ENCODE measurements around the gene RAP2C. TPM values are rescaled to one million over a fixed set of nuclear protein-coding genes. Genes with fewer than 3 reads are reported as not detected.
A peak's percentile ranks its signal among the peaks of the same experiment; 100 is the strongest.

The RAP2C gene
- total RNA-seq, 1 donor from 2014 or later: 49.8 TPM

DNA sequence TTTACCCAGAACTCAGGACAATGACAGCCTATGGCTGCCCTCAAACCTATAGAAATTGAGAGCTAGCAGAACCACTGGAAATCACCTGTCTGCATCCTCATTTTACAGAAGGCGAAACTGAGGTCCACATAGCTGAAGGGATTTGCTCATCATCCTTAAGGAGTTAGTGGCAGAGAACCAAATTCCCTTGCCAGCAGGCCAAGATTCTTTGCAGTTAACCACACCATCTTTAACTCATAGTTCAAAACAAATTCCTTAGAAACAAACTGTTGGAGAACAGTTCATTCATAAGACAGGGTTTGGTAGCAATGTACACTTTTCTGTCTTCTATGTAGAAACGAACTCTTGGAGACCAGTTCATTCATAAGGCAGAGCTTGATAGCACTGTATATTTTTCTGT, 37.9 kb upstream of the RAP2C start:
- no peak for DNase-seq
- ChIA-PET POLR2A (no interaction called here), CTCF (no interaction called here)
- H3K27me3 Mint-ChIP-seq: no peaks in the 10 kb centered on the region
- TF ChIP-seq, protein P1, sequence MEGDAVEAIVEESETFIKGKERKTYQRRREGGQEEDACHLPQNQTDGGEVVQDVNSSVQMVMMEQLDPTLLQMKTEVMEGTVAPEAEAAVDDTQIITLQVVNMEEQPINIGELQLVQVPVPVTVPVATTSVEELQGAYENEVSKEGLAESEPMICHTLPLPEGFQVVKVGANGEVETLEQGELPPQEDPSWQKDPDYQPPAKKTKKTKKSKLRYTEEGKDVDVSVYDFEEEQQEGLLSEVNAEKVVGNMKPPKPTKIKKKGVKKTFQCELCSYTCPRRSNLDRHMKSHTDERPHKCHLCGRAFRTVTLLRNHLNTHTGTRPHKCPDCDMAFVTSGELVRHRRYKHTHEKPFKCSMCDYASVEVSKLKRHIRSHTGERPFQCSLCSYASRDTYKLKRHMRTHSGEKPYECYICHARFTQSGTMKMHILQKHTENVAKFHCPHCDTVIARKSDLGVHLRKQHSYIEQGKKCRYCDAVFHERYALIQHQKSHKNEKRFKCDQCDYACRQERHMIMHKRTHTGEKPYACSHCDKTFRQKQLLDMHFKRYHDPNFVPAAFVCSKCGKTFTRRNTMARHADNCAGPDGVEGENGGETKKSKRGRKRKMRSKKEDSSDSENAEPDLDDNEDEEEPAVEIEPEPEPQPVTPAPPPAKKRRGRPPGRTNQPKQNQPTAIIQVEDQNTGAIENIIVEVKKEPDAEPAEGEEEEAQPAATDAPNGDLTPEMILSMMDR (IDR thresholded peaks at IDR 0.05): no peak
- H3K36me3 Mint-ChIP-seq (ENCODE audit: low read depth): no peaks in the 10 kb centered on the region
- no peak overlapping the region for H3K4me3 Mint-ChIP-seq
- H3K9me3 Mint-ChIP-seq: no peaks in the 10 kb centered on the region
- no peak for ATAC-seq (ENCODE audit: low read depth)
- no peaks in the 10 kb centered on the region for H3K4me1 Mint-ChIP-seq
- H3K27ac Mint-ChIP-seq: no peak overlapping the region
- intact Hi-C loops (cut with micrococcal nuclease): no loop called here

DNA sequence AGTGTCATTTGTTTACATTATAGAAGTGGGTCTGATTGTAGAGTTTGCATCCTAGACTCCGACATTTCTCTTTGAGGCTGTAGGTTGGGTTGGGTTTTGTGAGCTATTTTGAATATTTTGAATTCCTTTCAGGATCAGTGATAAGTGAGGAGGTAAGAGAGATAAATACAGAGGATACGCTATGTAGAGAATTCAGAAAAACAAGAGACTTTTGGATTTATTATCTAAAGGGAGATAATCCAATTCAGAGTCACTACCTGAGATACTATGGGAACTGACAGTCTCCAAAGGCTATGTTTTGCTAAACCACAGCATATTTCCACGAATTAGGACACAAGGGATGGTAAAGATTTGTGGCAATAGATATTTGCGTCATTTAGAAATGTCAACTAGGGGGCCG, 16.9 kb upstream of the RAP2C start:
- no peak for DNase-seq
- Mint-ChIP-seq H3K4me1 (peaks cover 16% of the 10 kb centered on the region), H3K4me3 (no peak overlapping the region), H3K36me3 (ENCODE audit: low read depth) (peaks cover 4% of the 10 kb centered on the region), H3K27me3 (no peaks in the 10 kb centered on the region), H3K9me3 (no peaks in the 10 kb centered on the region), H3K27ac (no peak overlapping the region)
- CTCF ChIA-PET: no interaction called here
- intact Hi-C loops (cut with micrococcal nuclease): no loop called here
- ATAC-seq (ENCODE audit: low read depth): no peak
- POLR2A ChIA-PET: no interaction called here
- TF ChIP-seq, protein P1 (IDR thresholded peaks at IDR 0.05): no peak

DNA sequence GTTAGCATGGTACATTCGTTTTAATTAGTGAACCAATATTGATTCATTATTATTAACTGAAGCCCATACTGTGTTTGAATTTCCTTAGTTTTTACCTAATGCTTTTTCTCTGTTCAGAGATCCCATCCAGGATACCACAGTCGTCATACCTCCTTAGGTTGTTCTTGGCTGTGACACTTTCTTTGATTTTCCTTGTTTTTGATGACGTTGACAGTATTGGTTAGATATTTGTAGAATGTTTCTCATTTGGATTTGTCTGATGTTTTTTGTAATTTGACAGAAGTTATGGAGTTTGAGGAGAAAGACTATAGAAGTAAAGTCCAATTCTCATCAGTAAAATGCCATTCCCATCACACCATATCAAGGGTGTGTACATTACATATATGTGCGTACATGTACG, 16.2 kb upstream of the RAP2C start:
- H3K36me3 Mint-ChIP-seq (ENCODE audit: low read depth): no peaks in the 10 kb centered on the region
- H3K4me1 Mint-ChIP-seq: peaks cover 16% of the 10 kb centered on the region
- TF ChIP-seq, protein P1 (IDR thresholded peaks at IDR 0.05): no peak
- no peaks in the 10 kb centered on the region for H3K27me3 Mint-ChIP-seq
- no peaks in the 10 kb centered on the region for H3K9me3 Mint-ChIP-seq
- ATAC-seq (ENCODE audit: low read depth) (no peak), DNase-seq (no peak)
- ChIA-PET POLR2A (no interaction called here), CTCF (no interaction called here)
- no peak overlapping the region for H3K4me3 Mint-ChIP-seq
- H3K27ac Mint-ChIP-seq: no peak overlapping the region
- intact Hi-C loops (cut with micrococcal nuclease): no loop called here

DNA sequence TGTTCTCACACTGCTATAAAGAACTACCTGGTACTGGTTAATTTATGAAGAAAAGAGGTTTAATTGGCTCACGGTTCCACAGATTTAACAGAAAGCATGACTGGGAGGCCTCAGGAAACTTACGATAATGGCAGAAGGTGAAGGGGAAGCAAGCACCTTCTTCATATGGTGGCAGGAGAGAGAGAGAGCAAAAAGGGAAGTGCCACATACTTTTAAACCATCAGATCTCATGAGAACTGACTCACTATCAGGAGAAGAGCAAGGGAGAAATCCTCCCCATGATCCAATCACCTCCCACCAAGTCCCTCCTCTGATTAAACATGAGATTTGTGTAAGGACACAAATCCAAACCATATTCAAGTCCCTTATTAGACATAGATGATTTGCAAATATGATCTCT, 12.3 kb upstream of the RAP2C start:
- H3K4me3 Mint-ChIP-seq: no peak overlapping the region
- H3K36me3 Mint-ChIP-seq (ENCODE audit: low read depth): no peaks in the 10 kb centered on the region
- intact Hi-C loops (cut with micrococcal nuclease): no loop called here
- peaks cover 11% of the 10 kb centered on the region for H3K4me1 Mint-ChIP-seq
- ChIA-PET POLR2A (no interaction called here), CTCF (no interaction called here)
- DNase-seq: no peak
- ATAC-seq (ENCODE audit: low read depth): peak; percentile 18
- TF ChIP-seq, protein P1 (IDR thresholded peaks at IDR 0.05): no peak
- no peaks in the 10 kb centered on the region for H3K27me3 Mint-ChIP-seq
- H3K27ac Mint-ChIP-seq: no peak overlapping the region
- H3K9me3 Mint-ChIP-seq: no peaks in the 10 kb centered on the region

DNA sequence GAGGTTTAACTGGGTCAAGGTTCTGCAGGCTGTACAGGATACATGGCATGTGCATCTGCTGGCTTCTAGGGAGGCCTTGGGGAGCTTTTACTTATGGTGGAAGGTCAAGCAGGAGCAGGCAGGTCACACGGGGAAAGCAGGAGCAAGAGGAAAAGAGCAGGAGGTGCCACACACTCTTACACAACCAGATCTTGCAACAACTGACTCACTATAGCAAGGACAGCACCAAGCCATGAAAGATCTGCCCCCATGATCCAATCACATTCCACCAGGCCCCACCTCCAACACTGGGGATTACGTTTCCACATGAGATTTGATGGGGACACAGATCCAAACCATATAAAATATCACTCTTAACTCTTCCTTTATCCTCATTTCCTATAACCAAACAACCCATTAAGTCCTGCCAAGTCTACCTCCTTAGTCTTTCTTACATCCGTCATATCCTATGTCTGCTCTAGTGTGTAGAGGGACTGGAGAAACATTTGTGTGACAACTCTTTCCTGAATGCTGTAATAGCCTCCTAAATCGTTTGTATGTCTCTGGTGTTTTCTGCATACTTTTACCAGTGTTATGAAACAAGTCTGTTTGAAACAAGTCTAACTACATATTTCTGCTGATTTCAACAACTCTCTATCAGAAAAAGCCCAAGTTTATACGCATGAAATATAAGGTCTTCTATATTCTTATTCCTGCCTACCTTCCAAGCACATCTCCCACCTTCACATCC, 8.3 kb upstream of the RAP2C start:
- ChIA-PET POLR2A (no interaction called here), CTCF (interaction anchor here (1.9 kb wide), 1 partner anchor 404 kb away, joined by 14 read pairs; no protein-coding TSS in a partner anchor)
- TF ChIP-seq, protein P1 (IDR thresholded peaks at IDR 0.05): no peak
- no peak overlapping the region for H3K27ac Mint-ChIP-seq
- H3K4me1 Mint-ChIP-seq: peaks cover 5% of the 10 kb centered on the region
- no peak for DNase-seq
- no peaks in the 10 kb centered on the region for H3K36me3 Mint-ChIP-seq (ENCODE audit: low read depth)
- intact Hi-C loops (cut with micrococcal nuclease): loop anchor here (2.0 kb wide), 1 partner anchor 65 kb away; no protein-coding TSS in a partner anchor
- H3K9me3 Mint-ChIP-seq: no peaks in the 10 kb centered on the region
- no peaks in the 10 kb centered on the region for H3K27me3 Mint-ChIP-seq
- ATAC-seq (ENCODE audit: low read depth): no peak
- no peak overlapping the region for H3K4me3 Mint-ChIP-seq
